Epithelial cell of esophagus (primary cell): ENCODE measurements around the gene PDE8A.

ENCODE experiments used
- DNase-seq: peaks from one replicate; pipeline ENCODE4 v3.0.0; 2010; ENCODE audit warnings: low read depth
- H3K4me3 ChIP-seq: 2 replicates; pipeline ENCODE4 v1.5.1; 2011; ENCODE audit warnings: mild to moderate bottlenecking, low read length, control low read depth
- TF ChIP-seq, protein P1 (sequence below): IDR thresholded peaks from 2 replicates; pipeline ENCODE4 v1.5.1; 2011; ENCODE audit warnings: low read depth, mild to moderate bottlenecking, low read length, control low read depth, inconsistent platforms; ENCODE audit not compliant: insufficient read depth; ENCODE audit errors: missing control alignments

PDE8A gene

DNA sequence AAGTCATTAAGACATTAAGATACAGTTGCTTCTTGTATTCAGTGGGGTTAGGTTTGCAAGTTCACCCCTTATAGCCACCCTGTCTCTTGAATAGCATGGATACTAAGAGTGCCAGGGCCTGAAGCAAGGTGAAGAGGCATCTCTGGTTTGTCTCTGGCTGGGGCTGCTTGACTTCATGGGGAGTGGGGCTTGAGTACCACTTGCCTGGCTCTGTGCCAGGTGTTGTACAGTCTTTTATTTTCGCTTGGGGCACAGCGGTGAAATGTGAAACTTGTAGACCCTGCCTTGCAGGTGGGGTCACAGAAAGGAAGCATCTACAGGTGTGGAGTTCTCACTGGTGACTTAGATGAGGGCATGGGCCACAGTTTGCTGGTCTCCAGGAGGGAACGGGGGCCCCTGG, 152.1 kb downstream of the PDE8A start:
- DNase-seq: no peak
- H3K4me3 ChIP-seq: no peak overlapping the region
- TF ChIP-seq, protein P1, sequence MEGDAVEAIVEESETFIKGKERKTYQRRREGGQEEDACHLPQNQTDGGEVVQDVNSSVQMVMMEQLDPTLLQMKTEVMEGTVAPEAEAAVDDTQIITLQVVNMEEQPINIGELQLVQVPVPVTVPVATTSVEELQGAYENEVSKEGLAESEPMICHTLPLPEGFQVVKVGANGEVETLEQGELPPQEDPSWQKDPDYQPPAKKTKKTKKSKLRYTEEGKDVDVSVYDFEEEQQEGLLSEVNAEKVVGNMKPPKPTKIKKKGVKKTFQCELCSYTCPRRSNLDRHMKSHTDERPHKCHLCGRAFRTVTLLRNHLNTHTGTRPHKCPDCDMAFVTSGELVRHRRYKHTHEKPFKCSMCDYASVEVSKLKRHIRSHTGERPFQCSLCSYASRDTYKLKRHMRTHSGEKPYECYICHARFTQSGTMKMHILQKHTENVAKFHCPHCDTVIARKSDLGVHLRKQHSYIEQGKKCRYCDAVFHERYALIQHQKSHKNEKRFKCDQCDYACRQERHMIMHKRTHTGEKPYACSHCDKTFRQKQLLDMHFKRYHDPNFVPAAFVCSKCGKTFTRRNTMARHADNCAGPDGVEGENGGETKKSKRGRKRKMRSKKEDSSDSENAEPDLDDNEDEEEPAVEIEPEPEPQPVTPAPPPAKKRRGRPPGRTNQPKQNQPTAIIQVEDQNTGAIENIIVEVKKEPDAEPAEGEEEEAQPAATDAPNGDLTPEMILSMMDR: no peak

DNA sequence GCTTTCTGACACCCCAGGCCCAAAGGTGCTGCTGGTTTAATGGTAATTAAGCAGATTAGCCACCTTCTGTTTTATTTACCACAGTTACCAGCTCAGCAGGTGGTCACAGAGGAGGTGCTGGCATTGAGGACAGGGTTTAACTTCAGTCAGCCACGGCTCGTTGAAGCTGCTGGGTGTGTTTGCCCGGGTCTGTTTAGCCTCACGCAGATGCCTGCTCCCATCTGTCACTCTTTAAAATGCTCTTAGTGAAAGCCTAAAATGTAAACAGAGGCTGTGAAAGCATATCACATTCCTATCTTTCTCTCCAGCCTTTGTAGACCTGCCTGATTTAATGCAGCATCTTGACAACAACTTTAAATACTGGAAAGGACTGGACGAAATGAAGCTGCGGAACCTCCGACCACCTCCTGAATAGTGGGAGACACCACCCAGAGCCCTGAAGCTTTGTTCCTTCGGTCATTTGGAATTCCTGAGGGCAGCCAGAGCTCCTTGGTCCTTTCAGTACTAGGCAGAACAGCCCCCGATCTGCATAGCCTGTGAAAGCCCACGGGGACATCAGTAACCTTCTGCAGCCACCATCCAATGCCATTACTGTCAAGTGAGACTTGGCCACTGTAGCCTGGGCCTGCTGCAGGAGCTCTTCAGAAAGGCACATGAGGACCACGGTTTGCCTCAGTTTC, 156.0 kb downstream of the PDE8A start:
- TF ChIP-seq, protein P1: no peak
- DNase-seq: no peak
- no peak overlapping the region for H3K4me3 ChIP-seq

DNA sequence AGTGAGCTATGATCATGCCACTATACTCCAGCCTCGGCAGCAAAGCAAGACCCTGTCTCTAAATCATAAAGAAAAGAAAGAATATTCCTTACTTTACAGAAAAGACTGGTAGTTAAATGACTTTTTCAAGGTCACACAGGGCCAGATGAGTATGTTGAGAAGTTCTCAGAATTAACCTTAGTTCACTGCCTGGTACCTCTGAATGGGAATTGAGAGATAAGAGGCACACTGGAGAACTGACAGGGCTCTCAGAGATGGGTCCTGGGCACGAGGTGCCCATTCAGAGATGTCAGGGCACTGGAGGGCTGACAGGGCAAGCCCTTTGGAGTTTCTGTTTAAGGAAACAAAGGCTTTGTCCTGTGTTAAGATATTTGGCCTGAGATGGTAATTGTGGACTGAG, 157.7 kb downstream of the PDE8A start:
- no peak for DNase-seq
- no peak overlapping the region for H3K4me3 ChIP-seq
- TF ChIP-seq, protein P1: no peak

DNA sequence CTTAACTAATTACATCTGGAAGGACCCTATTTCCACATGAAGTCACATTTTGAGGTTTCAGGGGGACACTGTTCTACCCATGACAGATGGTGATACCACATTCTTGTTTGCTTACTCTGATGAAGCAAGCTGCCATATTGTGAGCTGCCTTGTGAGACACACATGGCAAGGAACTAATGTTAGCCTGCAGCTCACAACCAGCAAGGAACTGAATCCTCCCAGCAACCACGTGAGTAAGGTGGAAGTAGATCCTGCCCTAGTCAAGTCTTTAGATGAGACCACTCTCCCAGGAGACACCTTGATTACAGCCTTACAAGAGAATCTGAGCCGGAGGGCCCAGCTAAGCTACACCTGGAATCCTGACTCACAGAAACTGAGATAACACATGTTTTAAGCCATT, 160.1 kb downstream of the PDE8A start:
- TF ChIP-seq, protein P1: no peak
- DNase-seq: peak; percentile 16
- no peak overlapping the region for H3K4me3 ChIP-seq

DNA sequence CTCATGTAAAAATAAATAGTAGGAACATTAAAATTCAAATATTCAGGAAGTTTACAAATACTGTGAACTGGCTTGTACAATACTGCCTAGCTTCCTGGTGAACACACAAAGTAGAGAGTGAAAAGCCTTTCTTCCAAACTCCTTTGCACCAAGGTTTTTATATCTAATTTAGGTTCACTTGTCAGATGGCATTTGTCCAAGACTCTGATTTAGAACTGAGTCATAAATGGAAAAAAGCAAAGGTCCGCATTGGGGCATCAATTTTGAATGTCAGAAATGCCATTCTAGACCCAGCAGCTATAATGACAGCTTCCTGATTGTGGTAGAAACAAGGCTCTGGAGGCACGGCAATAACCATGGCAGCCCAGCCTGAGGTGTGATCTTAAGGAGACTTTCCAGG, 160.7 kb downstream of the PDE8A start:
- TF ChIP-seq, protein P1: no peak
- peak; percentile 66 for DNase-seq
- no peak overlapping the region for H3K4me3 ChIP-seq

DNA sequence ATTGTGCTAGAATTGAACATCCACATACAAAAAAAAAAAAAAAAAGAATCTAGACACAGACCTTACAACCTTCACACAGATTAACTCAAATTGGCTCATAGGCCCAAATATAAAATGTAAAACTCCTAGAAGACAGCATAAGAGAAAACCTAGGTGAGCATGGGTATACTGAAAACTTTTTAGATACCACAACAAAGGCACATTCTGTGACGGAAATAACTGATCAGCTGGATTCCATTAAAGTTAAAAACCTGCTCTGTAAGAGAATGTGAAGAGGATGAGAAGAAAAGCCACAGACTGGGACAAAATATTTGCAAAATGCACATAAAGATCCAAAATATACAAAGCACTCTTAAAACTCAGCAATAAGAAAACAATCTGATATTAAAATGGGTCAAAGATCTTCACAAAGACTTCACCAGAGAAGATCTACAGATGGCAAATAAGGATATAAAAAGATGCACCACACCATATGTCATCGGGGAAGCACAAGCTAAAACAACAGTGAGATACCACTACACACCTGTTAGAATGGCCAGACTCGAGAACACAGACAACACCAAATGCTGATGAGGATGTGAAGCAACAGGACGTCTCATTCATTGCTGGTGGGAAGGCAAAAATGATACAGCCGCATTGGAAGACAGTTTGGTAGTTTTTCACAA, 167.9 kb downstream of the PDE8A start:
- DNase-seq: no peak
- TF ChIP-seq, protein P1: no peak
- H3K4me3 ChIP-seq: no peak overlapping the region

DNA sequence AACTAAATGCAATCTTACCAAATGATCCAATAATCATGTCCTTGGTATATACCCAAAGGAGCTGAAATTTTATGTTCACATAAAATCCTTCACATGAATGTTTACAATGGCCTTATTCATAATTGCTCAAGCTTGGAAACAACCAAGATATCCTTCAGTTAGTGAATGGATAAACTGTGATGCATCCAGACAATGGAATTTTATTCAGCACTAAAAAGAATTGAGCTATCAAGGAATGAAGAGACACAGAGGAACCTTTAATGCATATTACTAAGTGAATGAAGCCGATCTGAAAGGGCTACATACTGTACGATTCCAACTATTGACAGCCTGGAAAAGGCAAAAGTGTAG, 168.4 kb downstream of the PDE8A start:
- TF ChIP-seq, protein P1: no peak
- DNase-seq: no peak

More for the DNA sequence above, 168.4 kb downstream of the PDE8A start:
- no peak overlapping the region for H3K4me3 ChIP-seq
